NCI-H345 treated with DMSO at 0.1 percent for 48 hours (cell line): ENCODE results near the gene PRSS57.
"Not testable (repeated sequence)": the region's sequence is repeated elsewhere in the genome, so short reads cannot be mapped to it uniquely, and the experiment has no call there.

Source experiments
- DNase-seq: peaks from one replicate; lab custom pipeline; 2025; ENCODE audit not compliant: unreplicated experiment; lab: John Stamatoyannopoulos, UW

The PRSS57 gene

DNA sequence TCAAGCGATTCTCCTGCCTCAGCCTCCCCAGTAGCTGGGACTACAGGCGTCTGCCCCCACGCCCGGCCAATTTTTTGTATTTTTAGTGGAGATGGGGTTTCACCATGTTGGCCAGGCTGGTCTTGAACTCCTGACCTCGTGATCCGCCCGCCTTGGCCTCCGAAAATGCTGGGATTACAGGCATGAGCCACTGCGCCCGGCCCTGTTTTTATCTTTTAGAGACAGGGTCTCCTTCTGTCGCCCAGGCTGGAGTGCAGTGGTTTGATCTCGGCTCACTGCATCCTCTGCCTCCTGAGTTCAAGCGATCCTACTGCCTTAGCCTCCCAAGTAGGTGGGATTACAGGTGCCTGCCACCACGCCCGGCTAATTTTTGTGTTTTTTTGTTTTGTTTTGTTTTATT is 3.3 kb upstream of the PRSS57 start:
- DNase-seq: not testable (repeated sequence)

DNA sequence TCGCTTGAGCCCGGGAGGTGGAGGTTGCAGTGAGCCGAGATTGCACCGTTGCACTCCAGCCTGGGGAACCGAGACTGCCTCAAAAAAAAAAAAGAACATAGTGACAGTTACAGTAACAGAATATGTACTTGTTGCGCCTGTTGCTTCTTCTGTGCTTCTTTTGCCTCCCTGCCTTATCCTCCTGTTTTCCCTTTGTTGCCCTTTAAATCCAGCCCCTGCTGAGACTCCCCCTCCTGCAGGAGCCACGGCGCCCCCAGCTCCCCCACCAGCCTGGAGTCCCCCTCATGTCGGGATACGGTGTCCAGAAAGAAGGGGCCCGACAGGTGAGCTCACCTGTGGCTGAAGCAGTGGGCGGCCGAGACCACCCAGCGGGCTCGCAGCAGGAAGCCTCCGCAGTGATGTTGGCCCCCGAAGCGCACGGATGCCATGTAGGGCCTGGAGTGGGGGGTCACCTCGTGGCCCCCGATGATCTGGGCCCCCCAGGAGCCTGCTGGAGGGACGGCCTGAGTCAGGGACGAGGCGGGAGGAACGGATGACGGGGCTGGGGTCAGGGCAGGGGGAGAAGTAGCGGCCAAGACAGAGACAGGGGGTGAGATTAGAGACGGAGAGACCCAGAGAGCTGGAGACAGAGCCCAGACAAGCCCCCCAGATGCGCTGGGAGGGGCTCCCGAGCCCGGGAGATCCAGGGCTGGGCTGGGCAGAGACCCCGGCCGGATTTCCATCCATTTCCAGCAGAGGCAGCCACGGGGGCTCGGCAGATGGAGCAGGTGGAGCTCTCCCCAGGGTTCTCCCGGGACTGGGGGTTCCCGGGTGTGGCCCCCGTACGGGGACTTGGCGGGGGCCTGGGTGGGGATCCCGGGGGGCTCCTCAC is 536 bp downstream of the PRSS57 start:
- DNase-seq: no peak

DNA sequence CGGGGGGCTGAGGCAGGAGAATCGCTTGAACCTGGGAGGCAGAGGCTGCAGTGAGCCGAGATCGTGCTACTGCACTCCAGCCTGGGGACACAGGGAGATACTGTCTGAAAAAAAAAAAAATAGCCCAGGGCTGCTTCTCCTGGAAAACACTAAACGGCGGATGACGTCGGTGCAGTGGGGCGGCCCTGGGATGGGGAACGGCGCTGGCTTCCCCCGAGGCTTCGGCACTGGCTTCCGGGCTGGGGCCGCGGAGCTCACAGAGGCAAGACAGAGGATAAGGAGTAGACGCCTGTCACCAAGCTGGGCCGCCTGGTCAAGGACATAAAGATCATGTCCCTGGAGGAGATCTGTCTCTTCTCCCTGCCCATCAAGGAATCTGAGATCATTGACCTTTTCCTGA is 5.0 kb downstream of the PRSS57 start:
- DNase-seq: no peak

DNA sequence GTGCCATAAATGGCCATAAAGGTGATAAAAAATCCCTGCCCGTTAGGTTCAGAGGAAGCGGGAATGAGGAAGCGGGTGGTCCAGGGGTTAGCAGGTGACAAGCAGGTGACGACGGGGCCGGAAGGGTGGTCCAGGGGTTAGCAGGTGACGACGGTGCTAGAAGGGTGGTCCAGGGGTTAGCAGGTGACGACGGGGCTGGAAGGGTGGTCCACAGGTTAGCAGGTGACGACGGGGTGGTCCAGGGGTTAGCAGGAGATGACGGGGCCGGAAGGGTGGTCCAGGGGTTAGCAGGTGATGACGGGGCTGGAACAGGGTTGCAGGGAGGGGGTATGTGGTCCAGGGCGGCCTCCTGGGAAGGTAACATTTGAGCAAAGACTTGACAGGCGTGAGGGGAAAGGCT is 6.3 kb downstream of the PRSS57 start:
- DNase-seq: no peak

DNA sequence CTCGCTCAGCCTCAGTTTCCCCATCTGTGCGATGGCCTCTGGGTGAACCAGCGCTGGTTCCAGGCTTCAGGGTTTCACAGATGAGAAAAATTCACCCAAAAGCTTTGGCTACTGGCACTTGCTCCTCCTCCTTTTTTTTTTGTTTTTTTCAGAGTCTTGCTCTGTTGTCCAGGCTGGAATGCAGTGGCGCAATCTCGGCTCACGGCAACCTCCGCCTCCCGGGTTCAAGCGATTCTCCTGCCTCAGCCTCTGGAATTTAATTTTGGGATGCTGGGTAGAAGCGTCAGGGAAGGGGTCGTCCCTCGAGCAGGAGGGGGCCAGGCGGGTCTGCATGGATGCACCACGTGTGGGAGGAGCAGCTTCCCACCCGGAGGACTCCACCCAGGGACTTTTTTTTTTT is 7.0 kb downstream of the PRSS57 start:
- DNase-seq: no peak

DNA sequence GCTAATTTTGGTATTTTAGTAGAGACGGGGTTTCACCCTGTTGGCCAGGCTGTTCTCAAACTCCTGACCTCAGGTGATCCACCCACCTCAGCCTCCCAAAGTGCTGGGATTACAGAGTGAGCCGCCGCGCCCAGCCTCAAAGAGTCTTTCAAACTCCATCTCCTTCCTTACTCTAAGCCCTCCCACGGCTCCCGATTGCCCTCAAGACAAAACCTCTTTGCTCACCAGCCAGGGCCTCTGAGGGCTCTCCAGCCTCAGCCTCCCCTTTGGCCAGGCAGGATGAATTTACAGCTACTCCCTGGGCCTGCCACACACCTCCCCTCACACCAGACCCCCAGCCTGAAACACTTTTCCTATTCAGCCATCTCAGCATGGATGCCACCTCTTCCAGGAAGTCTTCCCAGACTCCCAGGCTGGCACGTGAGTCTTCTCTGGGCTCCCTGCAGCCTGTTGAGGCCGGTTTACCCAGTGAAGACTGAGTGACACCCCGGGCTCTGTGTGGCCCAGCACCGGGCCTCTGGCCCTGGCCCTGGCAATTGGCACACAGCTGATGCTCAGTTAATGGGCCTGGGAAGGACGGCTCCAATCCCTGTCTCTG is 7.6 kb downstream of the PRSS57 start:
- DNase-seq: no peak

DNA sequence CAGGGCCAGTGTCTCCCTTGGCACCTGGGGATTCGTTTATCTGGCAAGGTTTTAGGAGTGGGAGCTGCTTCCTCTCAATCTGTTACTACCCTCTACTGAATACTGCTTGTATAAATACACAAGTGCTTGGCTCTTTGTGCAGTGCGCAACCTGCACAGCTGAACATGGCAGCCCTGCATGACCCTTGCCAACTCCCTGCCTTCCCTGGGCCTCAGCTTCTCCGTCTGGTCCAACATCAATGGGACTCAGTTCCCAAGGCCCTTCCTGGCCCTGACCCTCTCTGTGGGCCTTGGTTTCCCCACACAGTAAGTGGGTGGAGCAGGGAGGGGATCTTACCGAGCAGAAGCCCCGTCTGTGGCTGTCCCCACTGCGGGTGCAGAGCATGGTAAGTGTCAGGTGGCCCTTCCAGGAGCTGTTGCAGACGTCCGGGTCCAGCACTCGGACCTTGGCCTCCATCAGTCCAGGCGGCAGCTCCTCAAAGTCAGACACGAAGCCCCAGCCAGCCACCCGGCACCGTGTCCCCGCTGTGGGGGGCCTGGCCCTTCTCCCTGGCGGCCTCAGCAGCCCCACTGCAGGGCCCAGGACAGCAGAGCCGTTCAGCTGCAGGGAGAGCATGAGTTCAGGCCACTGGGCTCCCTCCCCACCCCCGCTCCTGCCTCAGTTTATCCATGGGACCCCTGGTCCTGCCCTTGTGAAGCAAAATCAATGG is 8.5 kb downstream of the PRSS57 start:
- DNase-seq: no peak

DNA sequence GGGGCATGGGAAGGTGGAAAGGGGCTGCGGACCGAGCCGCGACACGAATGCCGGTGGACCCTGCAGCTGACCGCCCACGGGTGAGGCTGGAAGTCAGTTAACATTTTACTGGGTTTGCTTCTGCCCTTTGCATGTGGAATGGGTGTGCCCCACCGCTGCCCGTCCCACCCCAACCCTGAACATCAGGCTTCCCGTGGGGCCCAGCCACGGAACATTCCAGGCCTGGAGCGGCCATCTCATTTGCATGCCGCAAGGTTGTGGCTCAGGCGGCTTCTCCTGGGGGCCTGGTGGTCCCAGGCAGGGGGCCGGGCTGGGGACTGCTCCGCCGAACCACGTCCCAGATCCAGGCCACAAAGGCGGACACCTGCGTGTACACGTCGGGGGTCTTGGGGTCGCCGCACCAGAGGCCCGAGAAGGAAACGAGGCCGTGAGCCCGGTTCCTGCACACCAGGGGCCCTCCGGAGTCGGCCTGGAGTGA is 9.8 kb downstream of the PRSS57 start:
- DNase-seq: no peak

DNA sequence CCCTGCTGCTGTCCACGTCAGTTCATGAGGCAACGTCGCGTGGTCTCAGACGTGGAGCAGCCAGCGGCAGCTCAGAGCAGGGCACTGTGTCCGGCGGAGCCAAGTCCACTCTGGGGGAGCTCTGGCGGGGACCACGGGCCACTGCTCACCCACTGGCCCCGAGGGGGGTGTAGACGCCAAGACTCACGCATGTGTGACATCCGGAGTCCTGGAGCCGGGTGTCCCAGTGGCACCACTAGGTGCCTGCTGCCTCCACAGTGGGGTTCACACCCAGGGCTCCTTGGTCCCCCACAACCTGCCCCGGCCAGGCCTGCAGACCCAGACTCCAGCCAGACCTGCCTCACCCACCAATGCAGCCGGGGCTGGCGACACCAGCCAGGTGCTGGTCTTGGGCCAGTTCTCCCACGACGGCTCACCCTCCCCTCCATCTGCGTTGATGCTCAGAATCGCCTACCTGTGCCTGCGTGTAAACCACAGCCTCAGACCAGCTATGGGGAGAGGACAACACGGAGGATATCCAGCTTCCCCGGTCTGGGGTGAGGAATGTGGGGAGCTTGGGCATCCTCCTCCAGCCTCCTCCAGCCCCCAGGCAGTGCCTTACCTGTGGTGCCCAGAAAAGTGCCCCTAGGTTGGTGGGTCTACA is 12.5 kb downstream of the PRSS57 start:
- no peak for DNase-seq

DNA sequence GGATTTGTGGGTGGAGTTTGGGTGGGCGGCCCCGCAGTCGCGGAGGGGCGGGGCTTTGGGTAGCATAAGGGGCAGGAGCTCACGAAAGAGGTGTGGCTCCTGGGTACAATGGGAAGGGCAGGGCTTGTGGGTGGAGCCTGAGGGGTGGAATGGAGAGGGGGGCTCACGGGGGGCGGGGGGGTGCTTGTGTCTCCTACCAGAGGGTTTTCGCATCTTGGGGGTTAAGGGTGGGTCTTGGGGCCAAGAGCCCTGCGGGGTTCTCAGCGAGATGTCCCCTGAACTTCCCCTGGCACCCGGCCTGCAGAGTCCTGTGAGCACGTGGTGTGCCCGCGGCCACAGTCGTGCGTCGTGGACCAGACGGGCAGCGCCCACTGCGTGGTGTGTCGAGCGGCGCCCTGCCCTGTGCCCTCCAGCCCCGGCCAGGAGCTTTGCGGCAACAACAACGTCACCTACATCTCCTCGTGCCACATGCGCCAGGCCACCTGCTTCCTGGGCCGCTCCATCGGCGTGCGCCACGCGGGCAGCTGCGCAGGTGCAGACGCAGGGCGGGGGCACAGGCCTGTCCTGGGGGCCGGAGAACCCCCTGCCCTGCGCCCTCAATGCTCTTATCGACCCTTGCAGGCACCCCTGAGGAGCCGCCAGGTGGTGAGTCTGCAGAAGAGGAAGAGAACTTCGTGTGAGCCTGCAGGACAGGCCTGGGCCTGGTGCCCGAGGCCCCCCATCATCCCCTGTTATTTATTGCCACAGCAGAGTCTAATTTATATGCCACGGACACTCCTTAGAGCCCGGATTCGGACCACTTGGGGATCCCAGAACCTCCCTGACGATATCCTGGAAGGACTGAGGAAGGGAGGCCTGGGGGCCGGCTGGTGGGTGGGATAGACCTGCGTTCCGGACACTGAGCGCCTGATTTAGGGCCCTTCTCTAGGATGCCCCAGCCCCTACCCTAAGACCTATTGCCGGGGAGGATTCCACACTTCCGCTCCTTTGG is 13.9 kb downstream of the PRSS57 start:
- no peak for DNase-seq

DNA sequence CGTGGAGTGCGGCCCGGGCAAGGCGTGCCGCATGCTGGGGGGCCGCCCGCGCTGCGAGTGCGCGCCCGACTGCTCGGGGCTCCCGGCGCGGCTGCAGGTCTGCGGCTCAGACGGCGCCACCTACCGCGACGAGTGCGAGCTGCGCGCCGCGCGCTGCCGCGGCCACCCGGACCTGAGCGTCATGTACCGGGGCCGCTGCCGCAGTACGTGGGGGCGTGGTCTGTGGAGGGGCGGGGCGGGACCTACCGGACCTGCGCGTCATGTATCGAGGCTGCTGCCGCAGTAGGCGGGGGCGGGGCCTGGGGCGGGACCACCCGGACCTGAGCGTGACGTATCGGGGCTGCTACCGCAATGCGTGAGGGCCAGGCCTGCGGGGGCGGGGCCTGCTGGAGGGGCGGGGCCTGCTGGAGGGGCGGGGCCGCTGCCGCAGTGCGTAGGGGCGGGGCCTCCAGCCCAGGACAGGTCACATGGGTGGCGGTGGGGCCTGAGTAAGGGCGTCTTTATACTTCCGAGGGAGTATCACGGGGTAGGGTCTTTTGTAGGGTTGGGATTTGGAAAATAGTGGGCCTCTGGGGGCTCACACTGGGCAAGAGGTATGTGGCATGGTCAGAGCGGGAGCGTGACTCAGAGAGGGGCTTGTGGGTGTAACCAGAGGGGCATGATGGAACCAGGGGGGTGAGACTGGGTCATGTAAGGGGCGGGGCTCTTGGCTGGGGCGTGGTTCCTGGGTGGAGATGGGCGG is 14.8 kb downstream of the PRSS57 start:
- DNase-seq: peak; percentile 86

DNA sequence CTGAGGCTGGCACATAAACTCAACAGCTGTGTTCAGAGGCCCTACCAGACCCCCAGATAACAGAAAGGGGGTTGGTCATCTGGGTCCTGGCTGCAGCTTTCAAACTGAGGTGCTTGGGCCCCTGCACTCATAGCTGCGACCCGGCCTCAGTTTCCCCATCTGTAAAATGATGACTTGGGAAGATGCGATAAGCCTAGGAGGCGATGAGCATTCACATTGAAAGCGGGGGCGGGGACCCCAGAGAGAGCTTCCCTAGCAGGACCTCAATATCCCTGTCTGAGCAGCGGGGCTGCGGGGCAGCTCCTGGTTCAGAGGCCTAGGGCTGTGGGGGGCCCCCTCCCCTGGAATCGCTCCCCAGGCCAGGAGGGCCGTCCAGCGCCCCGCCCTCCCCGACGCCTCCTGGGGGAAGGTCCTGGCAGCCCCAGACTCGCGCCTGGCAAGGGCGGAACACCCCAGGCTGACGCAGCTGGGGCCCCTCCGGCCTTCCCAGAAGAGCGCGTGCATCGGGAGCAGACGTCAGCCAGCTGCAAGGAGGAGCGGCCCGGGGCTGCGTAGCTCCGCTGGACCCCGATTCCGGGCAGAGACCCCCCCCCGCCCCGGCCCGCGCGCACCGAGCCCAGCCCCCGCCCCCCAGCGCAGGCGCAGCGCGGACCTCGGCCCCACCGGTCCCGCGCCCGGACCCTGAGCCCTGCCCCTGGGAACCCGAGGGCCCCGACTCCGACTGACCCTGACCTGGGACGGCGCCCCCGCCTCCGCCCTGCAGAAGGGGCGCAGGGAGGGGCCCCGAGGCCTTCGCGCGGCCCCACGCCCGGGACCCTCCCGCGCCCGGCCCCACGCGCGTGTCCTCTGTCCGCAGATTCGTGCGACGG is 15.6 kb downstream of the PRSS57 start:
- DNase-seq: no peak

DNA sequence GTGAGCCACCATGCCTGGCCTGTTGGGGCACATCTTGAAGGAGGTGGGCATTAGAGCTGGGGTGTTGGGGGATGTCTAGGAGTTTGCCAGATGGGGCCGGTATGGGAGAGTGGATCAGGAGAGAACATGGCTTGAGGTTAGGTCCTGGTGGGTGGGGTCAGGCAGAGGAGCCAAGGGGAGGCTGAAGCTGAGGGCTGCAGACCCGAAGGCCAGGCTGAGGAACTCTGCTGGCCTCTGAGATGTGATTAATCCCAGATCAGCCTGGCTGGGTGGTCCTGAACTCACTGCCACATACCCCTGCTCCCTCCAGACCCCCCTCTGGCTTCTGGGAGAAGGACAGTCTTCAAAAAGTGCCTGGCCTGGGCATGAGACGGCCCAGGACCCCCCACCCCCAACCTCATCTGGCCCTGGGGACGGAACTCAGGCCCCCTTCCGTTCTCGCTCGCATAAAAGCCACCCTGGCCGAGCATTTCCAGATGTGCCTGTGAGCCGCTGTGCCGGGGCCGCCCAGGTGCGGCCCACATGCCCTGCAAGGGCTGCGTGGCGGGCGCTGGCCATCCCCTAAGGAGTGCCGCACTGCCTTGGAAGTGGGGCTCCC is 16.4 kb downstream of the PRSS57 start:
- no peak for DNase-seq

DNA sequence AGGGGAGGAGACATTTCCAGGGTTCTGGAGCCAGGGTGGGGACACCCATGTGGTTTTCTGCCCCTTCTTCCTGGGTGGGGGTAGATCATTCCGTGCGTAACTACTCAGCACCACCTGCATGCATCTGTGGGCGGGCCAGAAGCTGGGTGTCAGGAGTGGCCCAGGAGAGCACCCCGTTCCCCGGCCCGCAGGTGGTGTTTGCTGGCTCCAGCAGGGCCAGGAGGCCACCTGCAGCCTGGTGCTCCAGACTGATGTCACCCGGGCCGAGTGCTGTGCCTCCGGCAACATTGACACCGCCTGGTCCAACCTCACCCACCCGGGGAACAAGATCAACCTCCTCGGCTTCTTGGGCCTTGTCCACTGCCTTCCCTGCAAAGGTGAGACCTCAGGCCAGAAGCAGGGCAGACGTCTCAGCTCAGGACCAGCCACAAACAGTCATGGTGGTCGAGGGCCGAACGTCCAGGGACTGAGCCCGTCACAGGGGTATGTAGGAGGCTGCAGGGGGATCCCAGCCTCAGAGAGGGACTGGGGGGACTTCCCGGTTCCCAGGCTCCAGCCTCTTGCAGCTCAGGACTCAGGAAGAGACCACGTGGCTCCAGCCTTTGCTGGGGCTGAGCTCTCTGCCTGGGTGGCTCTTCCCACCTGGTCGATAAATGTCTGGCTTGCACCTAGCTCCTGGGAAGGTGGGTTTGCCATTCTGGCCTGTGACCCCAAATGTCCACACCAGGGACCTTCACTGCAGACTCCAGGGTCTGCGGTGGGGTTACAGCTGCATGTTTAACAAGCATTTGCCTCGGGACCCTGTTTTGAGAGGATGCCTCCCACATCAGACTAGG is 17.4 kb downstream of the PRSS57 start:
- DNase-seq: no peak

DNA sequence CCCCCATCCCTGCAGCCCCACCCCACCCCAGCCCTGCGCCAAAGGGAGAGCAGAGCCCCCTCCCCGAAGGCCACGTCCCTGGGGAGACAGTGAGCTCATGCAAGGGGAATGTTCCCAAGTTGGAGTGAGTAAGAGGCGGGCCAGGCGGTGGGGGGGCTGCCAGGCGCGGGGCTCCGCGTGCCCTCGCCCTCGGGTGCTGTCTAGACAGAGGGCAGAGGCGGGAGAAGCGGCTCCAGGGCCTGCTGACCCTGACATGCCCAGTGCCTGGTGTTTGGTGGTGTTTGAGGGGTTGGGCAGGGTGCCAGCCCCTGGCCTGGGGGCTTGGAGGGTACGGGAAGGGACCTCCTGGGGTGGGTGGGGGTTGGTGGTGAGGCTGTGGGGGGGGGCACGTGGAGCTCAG is 18.1 kb downstream of the PRSS57 start:
- DNase-seq: no peak

DNA sequence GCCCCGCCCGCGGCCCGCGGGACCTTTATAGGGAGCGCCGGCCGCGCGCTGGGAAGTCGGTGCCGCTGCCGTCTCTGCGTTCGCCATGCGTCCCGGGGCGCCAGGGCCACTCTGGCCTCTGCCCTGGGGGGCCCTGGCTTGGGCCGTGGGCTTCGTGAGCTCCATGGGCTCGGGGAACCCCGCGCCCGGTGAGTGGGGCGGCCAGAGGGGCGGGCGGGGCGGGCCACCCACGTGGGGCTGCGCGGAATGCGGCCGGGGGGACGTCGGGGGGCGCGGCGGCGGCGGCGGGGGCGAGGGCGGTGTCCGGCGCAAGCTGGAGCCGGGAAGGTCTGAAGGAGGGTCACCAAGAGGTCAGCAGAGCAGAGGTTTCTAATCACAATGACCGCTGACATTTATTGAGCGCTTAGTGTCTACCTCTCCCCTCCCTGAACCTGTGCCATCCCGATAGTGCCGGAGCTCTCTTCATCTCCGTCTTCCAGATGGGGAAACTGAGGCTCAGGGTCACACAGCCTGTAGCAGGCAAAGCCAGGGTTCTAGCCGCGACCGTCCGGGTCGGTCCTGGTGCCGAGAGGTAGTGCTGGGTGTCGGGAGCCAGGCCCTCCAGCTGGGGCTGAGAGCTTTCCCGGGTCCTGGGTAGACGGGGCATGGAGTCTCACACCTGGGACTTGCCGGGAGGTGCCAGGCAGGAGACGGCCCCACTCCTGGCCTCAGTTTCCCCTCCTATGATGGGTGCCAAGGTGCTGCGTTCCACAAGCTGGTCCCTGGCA is 18.7 kb downstream of the PRSS57 start, which contains the start of gene FSTL3:
Gene FSTL3, plus strand, starts transcription at position 54 of the 767 bp plus-strand sequence. Its CDS starts 32 bp downstream, at position 86.
- no peak for DNase-seq

DNA sequence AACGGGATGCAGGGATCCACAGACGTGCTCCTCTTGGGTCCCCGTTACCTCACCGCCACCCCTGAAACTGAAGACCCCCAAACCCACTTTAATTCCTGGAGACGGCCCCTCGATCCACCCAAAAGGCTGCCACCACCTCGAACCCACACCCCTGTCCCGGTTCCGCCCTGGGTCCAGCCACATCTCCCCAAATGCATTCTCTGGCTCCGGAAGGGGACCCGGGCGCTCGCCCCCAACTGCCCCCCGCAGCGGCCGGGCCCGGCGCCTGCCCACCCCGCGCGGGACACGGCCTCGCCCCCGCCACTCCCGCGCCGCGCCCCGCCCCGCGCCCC is 19.3 kb downstream of the PRSS57 start:
- no peak for DNase-seq
